HepG2 (cell line): ENCODE measurements around the gene KIF3C. TPM values are rescaled to one million over a fixed set of nuclear protein-coding genes. Genes with fewer than 3 reads are reported as not detected.

Experiments used
- ATAC-seq: fragments of 200-7000 bp; cut with Tn5 transposase; 3 replicates; pipeline ENCODE4 v1.9.1; 2020; ENCODE audit warnings: mild to moderate bottlenecking, moderate library complexity
- BruUV-seq: library from RNA; stranded (reverse); fragments of 400-500 nt; replicated peaks from 2 replicates; lab custom pipeline; 2021; lab: Mats Ljungman, UMichigan
- CTCF ChIA-PET: fragments of 300-600 bp; formaldehyde crosslinking; extraction: SDS; loops from one replicate; lab custom pipeline; 2021; ENCODE audit warnings: low total read pairs, inconsistent platforms, low intra/inter-chr PET ratio; lab: Yijun Ruan, JAX
- POLR2A ChIA-PET: fragments of 350-600 bp; sonication (Branson Sonifier 250); formaldehyde crosslinking; loops from one replicate; lab custom pipeline; 2020; ENCODE audit warnings: antibody characterized with exemption, inconsistent platforms; lab: Yijun Ruan, JAX
- DNase-seq: peaks from one replicate; pipeline ENCODE4 v3.0.0-alpha.2; 2015; ENCODE audit warnings: low spot score
- FAIRE-seq: peaks from 3 replicates; lab custom pipeline; 2011; peaks lifted over from hg19 to GRCh38; lab: Jason Lieb, UNC
- H2AFZ ChIP-seq: one replicate; pipeline ENCODE4 v1.6.1; 2011; ENCODE audit warnings: low read length, inconsistent platforms
- H3K27ac ChIP-seq: fragments of 300-600 bp; 3 replicates; pipeline ENCODE4 v1.8.0; 2011; ENCODE audit warnings: mixed run types, mild to moderate bottlenecking, mixed read lengths, low read length, inconsistent platforms; ENCODE audit not compliant: insufficient read depth; ENCODE audit errors: extremely low read length
- H3K27me3 ChIP-seq, 2 experiments: fragments of 200-600 bp in 1 of 2; 2 replicates in 1 of 2; 3 replicates in 1 of 2; pipeline versions ENCODE4 v1.6.0 to v1.8.0; 2011; ENCODE audit warnings: low read length in 2 of 2, mild to moderate bottlenecking in 2 of 2, moderate library complexity in 2 of 2, inconsistent platforms in 1 of 2; ENCODE audit not compliant: insufficient read depth in 2 of 2, control insufficient read depth in 1 of 2
- H3K36me3 ChIP-seq, 2 experiments: fragments of 200-600 bp in 1 of 2; replicated peaks in 1 of 2; 2 replicates in 1 of 2; 3 replicates in 1 of 2; pipeline versions ENCODE4 v1.5.1 to v1.8.0; 2011; ENCODE audit warnings: low read length in 2 of 2, inconsistent platforms in 1 of 2; ENCODE audit not compliant: insufficient read depth in 2 of 2, control insufficient read depth in 1 of 2
- H3K4me1 ChIP-seq: 2 replicates; pipeline ENCODE4 v1.5.1; 2012; ENCODE audit warnings: low read length, inconsistent platforms; ENCODE audit not compliant: insufficient read depth
- H3K4me2 ChIP-seq: 2 replicates; pipeline ENCODE4 v1.6.0; 2011; ENCODE audit warnings: low read depth, low read length, inconsistent platforms
- H3K4me3 ChIP-seq, 3 experiments: fragments of 200-600 bp in 1 of 3; sonication (generic), shearing (Covaris generic) in 1 of 3; replicated peaks in 1 of 3; 2 replicates each; pipeline ENCODE4 v1.5.1; 2011 to 2016; ENCODE audit warnings: low read length in 3 of 3, inconsistent platforms in 2 of 3, low read depth in 2 of 3, mild to moderate bottlenecking in 2 of 3, control low read depth in 1 of 3, mixed read lengths in 1 of 3; ENCODE audit not compliant: insufficient read depth in 1 of 3
- H3K79me2 ChIP-seq: one replicate; pipeline ENCODE4 v1.6.1; 2011; ENCODE audit warnings: low read length, inconsistent platforms; ENCODE audit not compliant: insufficient read depth
- H3K9ac ChIP-seq: 2 replicates; pipeline ENCODE4 v1.6.0; 2011; ENCODE audit warnings: mild to moderate bottlenecking, low read depth, low read length, inconsistent platforms; ENCODE audit not compliant: insufficient read depth
- H3K9me3 ChIP-seq: 2 replicates; pipeline ENCODE4 v1.5.1; 2012; ENCODE audit warnings: mild to moderate bottlenecking, low read length
- H4K20me1 ChIP-seq: 2 replicates; pipeline ENCODE4 v1.6.0; 2011; ENCODE audit warnings: inconsistent platforms, mild to moderate bottlenecking, low read length, moderate library complexity; ENCODE audit not compliant: insufficient read depth
- HOXA3 ChIP-seq: sonication (generic); formaldehyde crosslinking; IDR thresholded peaks from 2 replicates; pipeline ENCODE4 v1.5.0; 2020; ENCODE audit warnings: missing genetic modification reagents
- JDP2 ChIP-seq: sonication (generic); formaldehyde crosslinking; IDR thresholded peaks from 2 replicates; pipeline ENCODE4 v1.8.1; 2022; ENCODE audit warnings: missing genetic modification reagents, borderline replicate concordance
- JUN ChIP-seq: sonication (generic); formaldehyde crosslinking; IDR thresholded peaks from 2 replicates; pipeline ENCODE4 v1.4.0; 2020; ENCODE audit warnings: mild to moderate bottlenecking, missing genetic modification reagents
- RBAK ChIP-seq: sonication (generic); formaldehyde crosslinking; IDR thresholded peaks from 2 replicates; pipeline ENCODE4 v1.5.1; 2020; ENCODE audit warnings: mild to moderate bottlenecking, missing genetic modification reagents
- ZBTB21 ChIP-seq: sonication (generic); formaldehyde crosslinking; IDR thresholded peaks from 2 replicates; pipeline ENCODE4 v1.4.0; 2020; ENCODE audit warnings: missing genetic modification reagents
- ZNF367 ChIP-seq: sonication (generic); formaldehyde crosslinking; IDR thresholded peaks from 2 replicates; pipeline ENCODE4 v1.4.0; 2020; ENCODE audit warnings: missing genetic modification reagents, borderline replicate concordance
- ZNF501 ChIP-seq: sonication (generic); formaldehyde crosslinking; IDR thresholded peaks from 2 replicates; pipeline ENCODE4 v1.5.1; 2020; ENCODE audit warnings: mild to moderate bottlenecking, moderate library complexity, missing genetic modification reagents
- ZNF891 ChIP-seq: sonication (generic); formaldehyde crosslinking; IDR thresholded peaks from 2 replicates; pipeline ENCODE4 v1.5.0; 2020; ENCODE audit warnings: mild to moderate bottlenecking, missing genetic modification reagents
- WGBS: methylation state at CpG from one replicate; pipeline ENCODE4 v1.1.6; 2017; ENCODE audit warnings: low lambda C conversion rate; 5-methylcytosine and 5-hydroxymethylcytosine counted together
- in situ Hi-C: cut with HindIII; loops from 2 replicates; pipeline ENCODE4 v1.10.0; 2017; ENCODE audit warnings: low pct_unique_long_range_greater_than_20kb; ENCODE audit not compliant: extremely low pct_ligation_motif_present
- intact Hi-C: fragments of 100-400 bp; cut with micrococcal nuclease; formaldehyde crosslinking; loops from one replicate; pipeline ENCODE4 v1.10.0; 2022; ENCODE audit not compliant: unreplicated experiment
- polyA plus RNA-seq, 8 experiments: library from polyadenylated mRNA; depleted of rRNA in 3 of 8; stranded (reverse) in 7 of 8; unstranded in 1 of 8; fragments of >200 nt; fragmentation: Illumina TruSeq in 4 of 8; extraction: Trizol in 4 of 8; gene quantifications; 2 replicates each; pipeline versions ENCODE4 v1.2.1 to v1.2.3, GENCODE V29; 2011 to 2016; ENCODE audit warnings: low read depth in 4 of 8, missing spikeins in 1 of 8, mixed read lengths in 1 of 8; ENCODE audit not compliant: insufficient read depth in 1 of 8
- total RNA-seq, 5 experiments: library from RNA; depleted of rRNA; stranded (reverse); fragments of >200 nt; fragmentation: Illumina TruSeq; extraction: Trizol; gene quantifications; 2 replicates each; pipeline ENCODE4 v1.2.3, GENCODE V29; 2016; ENCODE audit warnings: low read depth in 1 of 5
- TF ChIP-seq, protein P1 (sequence below): sonication (generic); formaldehyde crosslinking; IDR thresholded peaks from 2 replicates; pipeline ENCODE4 v1.5.0; 2020; ENCODE audit warnings: mild to moderate bottlenecking, missing genetic modification reagents
- TF ChIP-seq, protein P2 (sequence below): sonication (generic); formaldehyde crosslinking; IDR thresholded peaks from 2 replicates; pipeline ENCODE4 v1.4.0; 2020; ENCODE audit warnings: mild to moderate bottlenecking, low read depth, missing genetic modification reagents
- TF ChIP-seq, protein P3 (sequence below): fragments of 450-650 bp; IDR thresholded peaks from 2 replicates; pipeline ENCODE4 v1.6.1; 2016
- TF ChIP-seq, protein P4 (sequence below): sonication (generic); formaldehyde crosslinking; IDR thresholded peaks from 2 replicates; pipeline ENCODE4 v1.5.1; 2020; ENCODE audit warnings: missing genetic modification reagents, mild to moderate bottlenecking, borderline replicate concordance
- TF ChIP-seq, protein P5 (sequence below): sonication (generic); formaldehyde crosslinking; IDR thresholded peaks from 2 replicates; pipeline ENCODE4 v1.4.0; 2020; ENCODE audit warnings: mild to moderate bottlenecking, missing genetic modification reagents

The KIF3C gene
- total and polyA plus RNA-seq, 2 of the 13 experiments (the other 11 are each of a cell fraction or from before 2014, with no cell fraction given) = 3.6 to 4.9 TPM

DNA sequence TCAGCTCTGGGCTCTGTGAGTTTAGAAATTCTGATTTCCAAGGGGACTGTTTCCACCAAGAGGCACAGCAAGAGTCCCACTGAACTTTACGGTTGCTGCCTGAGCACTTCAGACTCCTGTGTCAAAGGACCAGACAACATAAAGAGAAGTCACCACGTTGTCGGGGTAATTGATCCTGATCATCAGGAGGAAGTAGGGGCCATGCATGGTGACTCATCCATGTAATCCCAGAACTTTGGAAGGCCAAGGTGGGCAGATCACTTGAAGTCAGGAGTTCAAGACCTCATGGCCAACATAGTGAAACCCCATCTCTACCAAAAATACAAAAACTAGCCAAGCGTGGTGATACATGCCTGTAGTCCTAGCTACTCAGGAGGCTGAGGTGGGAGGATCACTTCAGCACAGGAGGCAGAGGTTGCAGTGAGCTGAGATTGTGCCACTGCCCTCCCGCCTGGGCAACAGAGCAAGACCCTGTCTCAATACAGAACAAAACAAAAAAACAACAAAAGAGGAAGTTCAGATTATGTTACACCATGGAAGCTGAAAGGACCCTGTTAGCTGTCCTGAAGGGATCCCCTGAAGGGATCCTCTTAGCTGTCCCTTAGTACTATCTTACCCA is 94.6 kb downstream of the KIF3C start (continued):
- TF ChIP-seq JUN (CRISPR knock-in tag) (0 out of 2 replicates have a peak, but pooled peaks have one; percentile 6), ZBTB21 (CRISPR knock-in tag) (no peak)
- TF ChIP-seq, protein P1, sequence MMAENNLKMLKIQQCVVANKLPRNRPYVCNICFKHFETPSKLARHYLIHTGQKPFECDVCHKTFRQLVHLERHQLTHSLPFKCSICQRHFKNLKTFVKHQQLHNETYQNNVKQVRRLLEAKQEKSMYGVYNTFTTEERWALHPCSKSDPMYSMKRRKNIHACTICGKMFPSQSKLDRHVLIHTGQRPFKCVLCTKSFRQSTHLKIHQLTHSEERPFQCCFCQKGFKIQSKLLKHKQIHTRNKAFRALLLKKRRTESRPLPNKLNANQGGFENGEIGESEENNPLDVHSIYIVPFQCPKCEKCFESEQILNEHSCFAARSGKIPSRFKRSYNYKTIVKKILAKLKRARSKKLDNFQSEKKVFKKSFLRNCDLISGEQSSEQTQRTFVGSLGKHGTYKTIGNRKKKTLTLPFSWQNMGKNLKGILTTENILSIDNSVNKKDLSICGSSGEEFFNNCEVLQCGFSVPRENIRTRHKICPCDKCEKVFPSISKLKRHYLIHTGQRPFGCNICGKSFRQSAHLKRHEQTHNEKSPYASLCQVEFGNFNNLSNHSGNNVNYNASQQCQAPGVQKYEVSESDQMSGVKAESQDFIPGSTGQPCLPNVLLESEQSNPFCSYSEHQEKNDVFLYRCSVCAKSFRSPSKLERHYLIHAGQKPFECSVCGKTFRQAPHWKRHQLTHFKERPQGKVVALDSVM (CRISPR knock-in tag) = peak; percentile 27

DNA sequence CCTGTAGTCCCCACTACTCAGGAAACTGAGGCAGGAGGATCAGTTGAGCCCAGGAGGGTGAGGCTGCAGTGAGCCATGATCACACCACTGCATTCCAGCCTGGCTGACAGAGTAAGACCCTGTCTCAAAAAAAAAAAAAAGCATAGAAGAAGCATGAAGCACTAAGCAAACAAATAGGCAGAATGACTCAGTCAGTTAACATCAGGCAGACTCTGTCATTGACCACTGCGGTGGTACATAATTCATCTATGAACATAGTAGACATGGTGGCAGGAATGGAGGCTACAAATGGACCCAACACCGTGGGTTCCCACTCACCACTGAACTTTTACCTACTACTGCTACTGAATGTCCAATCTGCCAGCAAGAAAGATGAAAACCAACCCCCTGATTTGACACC is 96.4 kb downstream of the KIF3C start:
- no peaks in the 10 kb centered on the region for H3K27me3 ChIP-seq
- FAIRE-seq = peak; percentile 28
- peak; percentile 93 for DNase-seq
- peaks cover 68% of the 10 kb centered on the region for H3K4me1 ChIP-seq
- intact Hi-C loops (no loop called here), in situ Hi-C loops (no loop called here)
- H3K79me2 ChIP-seq = no peaks in the 10 kb centered on the region
- ATAC-seq = peak; percentile 78
- H3K27ac ChIP-seq = no peak overlapping the region
- WGBS = 6% methylated on average over 2 of the region's 2 CpGs
- CTCF ChIA-PET = no interaction called here
- BruUV-seq = no TSS peak
- H3K4me2 ChIP-seq = peak overlapping the region; percentile 29; the same call in 1 of the 2 replicates
- POLR2A ChIA-PET = no interaction called here
- no peaks in the 10 kb centered on the region for H3K36me3 ChIP-seq
- no peak overlapping the region for H2AFZ ChIP-seq
- H3K4me3 ChIP-seq = no peak overlapping the region
- no peak overlapping the region for H3K9ac ChIP-seq
- H4K20me1 ChIP-seq = no peaks in the 10 kb centered on the region
- H3K9me3 ChIP-seq = no peaks in the 10 kb centered on the region
- TF ChIP-seq, protein P2, sequence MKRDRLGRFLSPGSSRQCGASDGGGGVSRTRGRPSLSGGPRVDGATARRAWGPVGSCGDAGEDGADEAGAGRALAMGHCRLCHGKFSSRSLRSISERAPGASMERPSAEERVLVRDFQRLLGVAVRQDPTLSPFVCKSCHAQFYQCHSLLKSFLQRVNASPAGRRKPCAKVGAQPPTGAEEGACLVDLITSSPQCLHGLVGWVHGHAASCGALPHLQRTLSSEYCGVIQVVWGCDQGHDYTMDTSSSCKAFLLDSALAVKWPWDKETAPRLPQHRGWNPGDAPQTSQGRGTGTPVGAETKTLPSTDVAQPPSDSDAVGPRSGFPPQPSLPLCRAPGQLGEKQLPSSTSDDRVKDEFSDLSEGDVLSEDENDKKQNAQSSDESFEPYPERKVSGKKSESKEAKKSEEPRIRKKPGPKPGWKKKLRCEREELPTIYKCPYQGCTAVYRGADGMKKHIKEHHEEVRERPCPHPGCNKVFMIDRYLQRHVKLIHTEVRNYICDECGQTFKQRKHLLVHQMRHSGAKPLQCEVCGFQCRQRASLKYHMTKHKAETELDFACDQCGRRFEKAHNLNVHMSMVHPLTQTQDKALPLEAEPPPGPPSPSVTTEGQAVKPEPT (CRISPR knock-in tag) = no peak
- TF ChIP-seq ZNF891 (no peak), RBAK (CRISPR knock-in tag) (no peak), HOXA3 (CRISPR knock-in tag) (0 out of 2 replicates have a peak, but pooled peaks have one; percentile 29), ZNF501 (CRISPR knock-in tag) (no peak), JDP2 (CRISPR knock-in tag) (no peak), ZNF367 (CRISPR knock-in tag) (0 out of 2 replicates have a peak, but pooled peaks have one; percentile 44)
- TF ChIP-seq, protein P3, sequence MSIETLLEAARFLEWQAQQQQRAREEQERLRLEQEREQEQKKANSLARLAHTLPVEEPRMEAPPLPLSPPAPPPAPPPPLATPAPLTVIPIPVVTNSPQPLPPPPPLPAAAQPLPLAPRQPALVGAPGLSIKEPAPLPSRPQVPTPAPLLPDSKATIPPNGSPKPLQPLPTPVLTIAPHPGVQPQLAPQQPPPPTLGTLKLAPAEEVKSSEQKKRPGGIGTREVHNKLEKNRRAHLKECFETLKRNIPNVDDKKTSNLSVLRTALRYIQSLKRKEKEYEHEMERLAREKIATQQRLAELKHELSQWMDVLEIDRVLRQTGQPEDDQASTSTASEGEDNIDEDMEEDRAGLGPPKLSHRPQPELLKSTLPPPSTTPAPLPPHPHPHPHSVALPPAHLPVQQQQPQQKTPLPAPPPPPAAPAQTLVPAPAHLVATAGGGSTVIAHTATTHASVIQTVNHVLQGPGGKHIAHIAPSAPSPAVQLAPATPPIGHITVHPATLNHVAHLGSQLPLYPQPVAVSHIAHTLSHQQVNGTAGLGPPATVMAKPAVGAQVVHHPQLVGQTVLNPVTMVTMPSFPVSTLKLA = no peak
- TF ChIP-seq, protein P4, sequence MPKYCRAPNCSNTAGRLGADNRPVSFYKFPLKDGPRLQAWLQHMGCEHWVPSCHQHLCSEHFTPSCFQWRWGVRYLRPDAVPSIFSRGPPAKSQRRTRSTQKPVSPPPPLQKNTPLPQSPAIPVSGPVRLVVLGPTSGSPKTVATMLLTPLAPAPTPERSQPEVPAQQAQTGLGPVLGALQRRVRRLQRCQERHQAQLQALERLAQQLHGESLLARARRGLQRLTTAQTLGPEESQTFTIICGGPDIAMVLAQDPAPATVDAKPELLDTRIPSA (CRISPR knock-in tag) = no peak
- TF ChIP-seq, protein P5, sequence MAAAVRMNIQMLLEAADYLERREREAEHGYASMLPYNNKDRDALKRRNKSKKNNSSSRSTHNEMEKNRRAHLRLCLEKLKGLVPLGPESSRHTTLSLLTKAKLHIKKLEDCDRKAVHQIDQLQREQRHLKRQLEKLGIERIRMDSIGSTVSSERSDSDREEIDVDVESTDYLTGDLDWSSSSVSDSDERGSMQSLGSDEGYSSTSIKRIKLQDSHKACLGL (CRISPR knock-in tag) = no peak
